ENCODE measurements around the gene C1orf56. TPM values are rescaled to one million over a fixed set of nuclear protein-coding genes. Genes with fewer than 3 reads are reported as not detected.

The C1orf56 gene
- total RNA-seq, 1 donor from 2014 or later: 7.3 TPM

Other genes with a start within 250 kb of the C1orf56 start
- 6.4 TPM for gene CTSK, start 239.5 kb upstream of the C1orf56 start, total RNA-seq
- gene ARNT, start 171.2 kb upstream of the C1orf56 start, total RNA-seq: 27.9 TPM
- gene CTXND2, start 160.6 kb upstream of the C1orf56 start, total RNA-seq: not detected
- 19.2 TPM for gene SETDB1, start 121.4 kb upstream of the C1orf56 start, total RNA-seq
- gene CERS2, start 72.9 kb upstream of the C1orf56 start, total RNA-seq: 83.2 TPM
- gene ANXA9, start 65.5 kb upstream of the C1orf56 start, total RNA-seq: 0.27 TPM
- 40.6 TPM for gene MINDY1, start 40.8 kb upstream of the C1orf56 start, total RNA-seq
- gene PRUNE1, start 39.3 kb upstream of the C1orf56 start, total RNA-seq: 43.6 TPM
- gene BNIPL, start 11.2 kb upstream of the C1orf56 start, total RNA-seq: 0.32 TPM
- gene CDC42SE1, start 11.9 kb downstream of the C1orf56 start, total RNA-seq: 27.2 TPM
- 1.8 TPM for gene MLLT11, start 12.6 kb downstream of the C1orf56 start, total RNA-seq
- 9.8 TPM for gene GABPB2, start 23.0 kb downstream of the C1orf56 start, total RNA-seq
- gene SEMA6C, start 98.9 kb downstream of the C1orf56 start, total RNA-seq: 55.1 TPM
- gene TNFAIP8L2, start 108.9 kb downstream of the C1orf56 start, total RNA-seq: 1.4 TPM
- gene LYSMD1, start 118.2 kb downstream of the C1orf56 start, total RNA-seq: 13.0 TPM
- 19.1 TPM for gene SCNM1, start 118.4 kb downstream of the C1orf56 start, total RNA-seq
- 0.62 TPM for gene TMOD4, start 128.2 kb downstream of the C1orf56 start, total RNA-seq
- 40.5 TPM for gene VPS72, start 142.4 kb downstream of the C1orf56 start, total RNA-seq
- gene PIP5K1A, start 150.8 kb downstream of the C1orf56 start, total RNA-seq: 41.2 TPM
- 149 TPM for gene PSMD4, start 207.0 kb downstream of the C1orf56 start, total RNA-seq
- 11.7 TPM for gene ZNF687, start 234.5 kb downstream of the C1orf56 start, total RNA-seq